Measurements from ENCODE around the gene CYTH1.
"Not testable (repeated sequence)": the region's sequence is repeated elsewhere in the genome, so short reads cannot be mapped to it uniquely, and the experiment has no call there.

The CYTH1 gene

GRCh38 chr17:78673395-78673794 is 108.7 kb downstream of the CYTH1 start:
- Mint-ChIP-seq H3K4me3 (no peak overlapping the region), H3K27me3 (ENCODE audit: low read depth) (no peaks in the 10 kb centered on the region), H3K27ac (peak overlapping the region; percentile 9), H3K4me1 (ENCODE audit: low read depth) (peaks cover 6% of the 10 kb centered on the region), H3K36me3 (ENCODE audit: low read depth) (peaks cover 54% of the 10 kb centered on the region), H3K9me3 (no peaks in the 10 kb centered on the region)

GRCh38 chr17:78672871-78673371 is 109.2 kb downstream of the CYTH1 start:
- Mint-ChIP-seq H3K4me3 (no peak overlapping the region), H3K27me3 (ENCODE audit: low read depth) (no peaks in the 10 kb centered on the region), H3K36me3 (ENCODE audit: low read depth) (peaks cover 54% of the 10 kb centered on the region), H3K9me3 (no peaks in the 10 kb centered on the region), H3K27ac (no peak overlapping the region), H3K4me1 (ENCODE audit: low read depth) (peaks cover 9% of the 10 kb centered on the region)

GRCh38 chr17:78672005-78672404 is 110.1 kb downstream of the CYTH1 start:
- Mint-ChIP-seq H3K4me3 (no peak overlapping the region), H3K9me3 (no peaks in the 10 kb centered on the region), H3K27me3 (ENCODE audit: low read depth) (no peaks in the 10 kb centered on the region), H3K4me1 (ENCODE audit: low read depth) (peaks cover 15% of the 10 kb centered on the region), H3K36me3 (ENCODE audit: low read depth) (peaks cover 59% of the 10 kb centered on the region), H3K27ac (no peak overlapping the region)

- not testable (repeated sequence) for H3K27me3 Mint-ChIP-seq (ENCODE audit: low read depth); H3K27ac Mint-ChIP-seq; H3K9me3 Mint-ChIP-seq; H3K4me3 Mint-ChIP-seq
- Mint-ChIP-seq H3K4me1 (ENCODE audit: low read depth) (peaks cover 18% of the 10 kb centered on the region), H3K36me3 (ENCODE audit: low read depth) (peaks cover 59% of the 10 kb centered on the region)
Observed at GRCh38 chr17:78671726-78672001, 110.4 kb downstream of the CYTH1 start.

- Mint-ChIP-seq H3K27ac (peak overlapping the region; percentile 5), H3K36me3 (ENCODE audit: low read depth) (peaks cover 63% of the 10 kb centered on the region), H3K27me3 (ENCODE audit: low read depth) (no peaks in the 10 kb centered on the region), H3K4me1 (ENCODE audit: low read depth) (peaks cover 24% of the 10 kb centered on the region), H3K4me3 (no peak overlapping the region), H3K9me3 (no peaks in the 10 kb centered on the region)
Observed at GRCh38 chr17:78670850-78671725, 111.0 kb downstream of the CYTH1 start.

GRCh38 chr17:78669975-78670518 is 112.0 kb downstream of the CYTH1 start:
- Mint-ChIP-seq H3K27ac (no peak overlapping the region), H3K9me3 (no peaks in the 10 kb centered on the region), H3K4me3 (no peak overlapping the region), H3K36me3 (ENCODE audit: low read depth) (peaks cover 56% of the 10 kb centered on the region), H3K27me3 (ENCODE audit: low read depth) (no peaks in the 10 kb centered on the region), H3K4me1 (ENCODE audit: low read depth) (peaks cover 33% of the 10 kb centered on the region)

GRCh38 chr17:78669256-78669974 is 112.7 kb downstream of the CYTH1 start:
- Mint-ChIP-seq H3K9me3 (no peaks in the 10 kb centered on the region), H3K4me1 (ENCODE audit: low read depth) (peaks cover 33% of the 10 kb centered on the region), H3K36me3 (ENCODE audit: low read depth) (peaks cover 56% of the 10 kb centered on the region), H3K27me3 (ENCODE audit: low read depth) (no peaks in the 10 kb centered on the region), H3K27ac (peak overlapping the region; percentile 47), H3K4me3 (peak overlapping the region; percentile 12)

GRCh38 chr17:78668847-78669246 is 113.2 kb downstream of the CYTH1 start:
- peak overlapping the region; percentile 12 for H3K4me3 Mint-ChIP-seq
- peak overlapping the region; percentile 47 for H3K27ac Mint-ChIP-seq
- no peaks in the 10 kb centered on the region for H3K9me3 Mint-ChIP-seq
- H3K36me3 Mint-ChIP-seq (ENCODE audit: low read depth), result peaks cover 55% of the 10 kb centered on the region
- H3K4me1 Mint-ChIP-seq (ENCODE audit: low read depth), result peaks cover 33% of the 10 kb centered on the region
- no peaks in the 10 kb centered on the region for H3K27me3 Mint-ChIP-seq (ENCODE audit: low read depth)

- Mint-ChIP-seq H3K36me3 (ENCODE audit: low read depth) (peaks cover 47% of the 10 kb centered on the region), H3K4me1 (ENCODE audit: low read depth) (peaks cover 34% of the 10 kb centered on the region), H3K27ac (peak overlapping the region; percentile 49), H3K4me3 (peak overlapping the region; percentile 18), H3K27me3 (ENCODE audit: low read depth) (no peaks in the 10 kb centered on the region), H3K9me3 (no peaks in the 10 kb centered on the region)
Observed at GRCh38 chr17:78667741-78668640, 114.1 kb downstream of the CYTH1 start.

GRCh38 chr17:78667091-78667490 is 115.0 kb downstream of the CYTH1 start:
- Mint-ChIP-seq H3K9me3 (no peaks in the 10 kb centered on the region), H3K4me1 (ENCODE audit: low read depth) (peaks cover 33% of the 10 kb centered on the region), H3K27ac (peak overlapping the region; percentile 79), H3K36me3 (ENCODE audit: low read depth) (peaks cover 43% of the 10 kb centered on the region), H3K4me3 (no peak overlapping the region), H3K27me3 (ENCODE audit: low read depth) (no peaks in the 10 kb centered on the region)

- Mint-ChIP-seq H3K4me1 (ENCODE audit: low read depth) (peaks cover 33% of the 10 kb centered on the region), H3K36me3 (ENCODE audit: low read depth) (peaks cover 39% of the 10 kb centered on the region), H3K9me3 (no peaks in the 10 kb centered on the region), H3K27me3 (ENCODE audit: low read depth) (no peaks in the 10 kb centered on the region), H3K4me3 (peak overlapping the region; percentile 43), H3K27ac (peak overlapping the region; percentile 79)
Observed at GRCh38 chr17:78665952-78666920, 115.8 kb downstream of the CYTH1 start.

GRCh38 chr17:78665387-78665951 is 116.6 kb downstream of the CYTH1 start:
- no peaks in the 10 kb centered on the region for H3K27me3 Mint-ChIP-seq (ENCODE audit: low read depth)
- peak overlapping the region; percentile 27 for H3K4me3 Mint-ChIP-seq
- H3K36me3 Mint-ChIP-seq (ENCODE audit: low read depth), result peaks cover 32% of the 10 kb centered on the region
- peak overlapping the region; percentile 55 for H3K27ac Mint-ChIP-seq
- H3K9me3 Mint-ChIP-seq, result no peaks in the 10 kb centered on the region
- peaks cover 33% of the 10 kb centered on the region for H3K4me1 Mint-ChIP-seq (ENCODE audit: low read depth)
